ENCODE results near the gene KRTAP2-1.

Gene KRTAP2-1

DNA sequence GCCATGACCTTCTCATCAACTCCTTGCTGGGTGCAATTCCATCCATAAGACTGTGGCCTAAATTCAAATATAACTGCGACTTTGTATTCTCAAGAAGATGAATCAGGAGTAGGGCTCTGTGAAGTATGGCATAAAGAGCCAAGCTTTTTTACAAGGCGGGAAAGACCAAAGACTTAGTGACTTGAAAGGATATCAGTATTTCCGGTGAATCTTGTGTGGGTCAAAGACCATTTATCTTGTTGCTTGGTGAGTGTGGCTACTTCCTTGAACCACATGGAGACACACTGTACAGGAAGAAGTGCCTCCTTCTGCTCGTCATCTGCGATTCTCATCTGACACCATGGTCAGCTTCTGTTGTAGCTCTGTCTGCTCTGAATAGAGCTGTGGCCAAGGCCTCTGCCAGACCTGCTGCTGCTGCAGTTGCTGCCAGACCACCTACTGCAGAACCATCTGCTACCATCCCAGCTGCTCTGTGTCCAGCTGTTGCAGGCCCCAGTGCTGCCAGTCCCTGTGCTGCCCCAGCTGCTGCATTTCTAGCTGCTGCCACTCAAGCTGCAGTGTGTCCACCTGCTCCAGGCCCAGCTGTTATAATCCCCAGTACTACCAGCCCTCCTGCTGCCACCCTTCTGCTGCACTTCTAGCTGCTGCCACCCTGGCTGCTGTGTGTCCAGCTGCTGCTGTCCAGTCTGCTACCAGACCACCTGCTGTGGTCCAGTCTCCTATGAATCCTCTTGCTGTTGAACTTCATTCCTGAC is 24.7 kb upstream of the KRTAP2-1 start:
- Histone ChIP-seq H3K4me3 (ENCODE audit: low read depth, low read length) (no peak overlapping the region), H3K4me1 (ENCODE audit: control insufficient read depth, insufficient read depth, low read length) (no peaks in the 10 kb centered on the region), H3K27ac (ENCODE audit: extremely low read depth, low read depth, low read length) (no peak overlapping the region), H3K9me3 (ENCODE audit: control insufficient read depth, insufficient read depth, low read depth, low read length) (no peaks in the 10 kb centered on the region), H3K36me3 (ENCODE audit: control insufficient read depth in 2 of 2, insufficient read depth in 1 of 2, low read length in 2 of 2) (no peaks in the 10 kb centered on the region)
- ChIA-PET POLR2A (no interaction called here), CTCF (interaction anchor here (0.7 to 1.5 kb wide), 4 partner anchors 12 to 576 kb away, joined by 3 to 5 read pairs (median 4); partner anchors contain the start of gene KRTAP2-3)
- TF ChIP-seq, protein P1, sequence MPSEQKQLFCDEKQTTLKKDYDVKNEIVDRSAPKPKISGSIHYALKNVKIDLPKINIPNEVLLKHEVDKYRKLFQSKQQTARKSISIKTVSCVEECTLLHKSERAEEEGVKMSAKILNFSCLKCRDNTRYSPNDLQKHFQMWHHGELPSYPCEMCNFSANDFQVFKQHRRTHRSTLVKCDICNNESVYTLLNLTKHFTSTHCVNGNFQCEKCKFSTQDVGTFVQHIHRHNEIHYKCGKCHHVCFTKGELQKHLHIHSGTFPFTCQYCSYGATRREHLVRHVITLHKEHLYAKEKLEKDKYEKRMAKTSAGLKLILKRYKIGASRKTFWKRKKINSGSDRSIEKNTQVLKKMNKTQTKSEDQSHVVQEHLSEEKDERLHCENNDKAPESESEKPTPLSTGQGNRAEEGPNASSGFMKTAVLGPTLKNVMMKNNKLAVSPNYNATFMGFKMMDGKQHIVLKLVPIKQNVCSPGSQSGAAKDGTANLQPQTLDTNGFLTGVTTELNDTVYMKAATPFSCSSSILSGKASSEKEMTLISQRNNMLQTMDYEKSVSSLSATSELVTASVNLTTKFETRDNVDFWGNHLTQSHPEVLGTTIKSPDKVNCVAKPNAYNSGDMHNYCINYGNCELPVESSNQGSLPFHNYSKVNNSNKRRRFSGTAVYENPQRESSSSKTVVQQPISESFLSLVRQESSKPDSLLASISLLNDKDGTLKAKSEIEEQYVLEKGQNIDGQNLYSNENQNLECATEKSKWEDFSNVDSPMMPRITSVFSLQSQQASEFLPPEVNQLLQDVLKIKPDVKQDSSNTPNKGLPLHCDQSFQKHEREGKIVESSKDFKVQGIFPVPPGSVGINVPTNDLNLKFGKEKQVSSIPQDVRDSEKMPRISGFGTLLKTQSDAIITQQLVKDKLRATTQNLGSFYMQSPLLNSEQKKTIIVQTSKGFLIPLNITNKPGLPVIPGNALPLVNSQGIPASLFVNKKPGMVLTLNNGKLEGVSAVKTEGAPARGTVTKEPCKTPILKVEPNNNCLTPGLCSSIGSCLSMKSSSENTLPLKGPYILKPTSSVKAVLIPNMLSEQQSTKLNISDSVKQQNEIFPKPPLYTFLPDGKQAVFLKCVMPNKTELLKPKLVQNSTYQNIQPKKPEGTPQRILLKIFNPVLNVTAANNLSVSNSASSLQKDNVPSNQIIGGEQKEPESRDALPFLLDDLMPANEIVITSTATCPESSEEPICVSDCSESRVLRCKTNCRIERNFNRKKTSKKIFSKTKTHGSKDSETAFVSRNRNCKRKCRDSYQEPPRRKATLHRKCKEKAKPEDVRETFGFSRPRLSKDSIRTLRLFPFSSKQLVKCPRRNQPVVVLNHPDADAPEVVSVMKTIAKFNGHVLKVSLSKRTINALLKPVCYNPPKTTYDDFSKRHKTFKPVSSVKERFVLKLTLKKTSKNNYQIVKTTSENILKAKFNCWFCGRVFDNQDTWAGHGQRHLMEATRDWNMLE (tag by site-specific recombination; conservative IDR thresholded peaks at IDR 0.05; ENCODE audit: low read depth): no peak
- TF ChIP-seq ZNF670 (tag by site-specific recombination; IDR thresholded peaks at IDR 0.05; ENCODE audit: low read depth): no peak
- TF ChIP-seq ZNF529 (tag by site-specific recombination; IDR thresholded peaks at IDR 0.05; ENCODE audit: insufficient replicate concordance): no peak
- no peak for TF ChIP-seq ZNF660 (tag by site-specific recombination; IDR thresholded peaks at IDR 0.05)
- no peak for TF ChIP-seq PRDM10 (tag by site-specific recombination; IDR thresholded peaks at IDR 0.05)
- TF ChIP-seq ZBTB21 (tag by site-specific recombination; IDR thresholded peaks at IDR 0.05): no peak
- TF ChIP-seq ZNF677 (tag by site-specific recombination; IDR thresholded peaks at IDR 0.05): no peak
- TF ChIP-seq, protein P2, sequence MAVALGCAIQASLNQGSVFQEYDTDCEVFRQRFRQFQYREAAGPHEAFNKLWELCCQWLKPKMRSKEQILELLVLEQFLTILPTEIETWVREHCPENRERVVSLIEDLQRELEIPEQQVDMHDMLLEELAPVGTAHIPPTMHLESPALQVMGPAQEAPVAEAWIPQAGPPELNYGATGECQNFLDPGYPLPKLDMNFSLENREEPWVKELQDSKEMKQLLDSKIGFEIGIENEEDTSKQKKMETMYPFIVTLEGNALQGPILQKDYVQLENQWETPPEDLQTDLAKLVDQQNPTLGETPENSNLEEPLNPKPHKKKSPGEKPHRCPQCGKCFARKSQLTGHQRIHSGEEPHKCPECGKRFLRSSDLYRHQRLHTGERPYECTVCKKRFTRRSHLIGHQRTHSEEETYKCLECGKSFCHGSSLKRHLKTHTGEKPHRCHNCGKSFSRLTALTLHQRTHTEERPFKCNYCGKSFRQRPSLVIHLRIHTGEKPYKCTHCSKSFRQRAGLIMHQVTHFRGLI (tag by site-specific recombination; IDR thresholded peaks at IDR 0.05): no peak
- no peak for TF ChIP-seq KLF9 (tag by site-specific recombination; IDR thresholded peaks at IDR 0.05; ENCODE audit: low read depth)
- no peak for TF ChIP-seq ZNF768 (tag by site-specific recombination; IDR thresholded peaks at IDR 0.05)
- TF ChIP-seq CTCF (tag by site-specific recombination; IDR thresholded peaks at IDR 0.05): no peak
- no peak for TF ChIP-seq ZNF501 (tag by site-specific recombination; IDR thresholded peaks at IDR 0.05)
- TF ChIP-seq ZNF155 (tag by site-specific recombination; IDR thresholded peaks at IDR 0.05): no peak
- no peak for TF ChIP-seq ZBTB48 (tag by site-specific recombination; IDR thresholded peaks at IDR 0.05)
- no peak for TF ChIP-seq ZFHX2 (tag by site-specific recombination; conservative IDR thresholded peaks at IDR 0.05)
- no peak for TF ChIP-seq ZNF140 (tag by site-specific recombination; IDR thresholded peaks at IDR 0.05)
- TF ChIP-seq MEIS1 (CRISPR knock-in tag; IDR thresholded peaks at IDR 0.05; ENCODE audit: borderline replicate concordance): no peak
- TF ChIP-seq ZNF560 (tag by site-specific recombination; IDR thresholded peaks at IDR 0.05; ENCODE audit: borderline replicate concordance): no peak
